Breast epithelium (tissue), 3 donors: ENCODE data around the gene GREB1L.
"Not testable (repeated sequence)": the region's sequence is repeated elsewhere in the genome, so short reads cannot be mapped to it uniquely, and the experiment has no call there.

Experiments
- POLR2A ChIP-seq: fragments of 450-650 bp; IDR thresholded peaks from one replicate; pipeline ENCODE4 v1.6.1; 2016; ENCODE audit warnings: antibody characterized with exemption, mild to moderate bottlenecking, moderate library complexity
- TF ChIP-seq, protein P1 (sequence below), 3 donors: fragments of 450-650 bp; IDR thresholded peaks; one replicate each; pipeline ENCODE4 v1.5.1; 2016 to 2017; ENCODE audit warnings: antibody characterized with exemption in 3 of 3, mild to moderate bottlenecking in 3 of 3, moderate library complexity in 3 of 3

GRCh38 chr18:21278218-21278617 lies 36.2 kb downstream of the GREB1L start:
- TF ChIP-seq POLR2A = not testable (repeated sequence)
- TF ChIP-seq, protein P1, sequence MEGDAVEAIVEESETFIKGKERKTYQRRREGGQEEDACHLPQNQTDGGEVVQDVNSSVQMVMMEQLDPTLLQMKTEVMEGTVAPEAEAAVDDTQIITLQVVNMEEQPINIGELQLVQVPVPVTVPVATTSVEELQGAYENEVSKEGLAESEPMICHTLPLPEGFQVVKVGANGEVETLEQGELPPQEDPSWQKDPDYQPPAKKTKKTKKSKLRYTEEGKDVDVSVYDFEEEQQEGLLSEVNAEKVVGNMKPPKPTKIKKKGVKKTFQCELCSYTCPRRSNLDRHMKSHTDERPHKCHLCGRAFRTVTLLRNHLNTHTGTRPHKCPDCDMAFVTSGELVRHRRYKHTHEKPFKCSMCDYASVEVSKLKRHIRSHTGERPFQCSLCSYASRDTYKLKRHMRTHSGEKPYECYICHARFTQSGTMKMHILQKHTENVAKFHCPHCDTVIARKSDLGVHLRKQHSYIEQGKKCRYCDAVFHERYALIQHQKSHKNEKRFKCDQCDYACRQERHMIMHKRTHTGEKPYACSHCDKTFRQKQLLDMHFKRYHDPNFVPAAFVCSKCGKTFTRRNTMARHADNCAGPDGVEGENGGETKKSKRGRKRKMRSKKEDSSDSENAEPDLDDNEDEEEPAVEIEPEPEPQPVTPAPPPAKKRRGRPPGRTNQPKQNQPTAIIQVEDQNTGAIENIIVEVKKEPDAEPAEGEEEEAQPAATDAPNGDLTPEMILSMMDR (IDR thresholded peaks at IDR 0.05) = not testable (repeated sequence)
